Measurements from ENCODE around the gene CFHR3.
A peak's percentile ranks its signal among the peaks of the same experiment; 100 is the strongest.
"Not testable (repeated sequence)": the region's sequence is repeated elsewhere in the genome, so short reads cannot be mapped to it uniquely, and the experiment has no call there.

CFHR3 gene

DNA sequence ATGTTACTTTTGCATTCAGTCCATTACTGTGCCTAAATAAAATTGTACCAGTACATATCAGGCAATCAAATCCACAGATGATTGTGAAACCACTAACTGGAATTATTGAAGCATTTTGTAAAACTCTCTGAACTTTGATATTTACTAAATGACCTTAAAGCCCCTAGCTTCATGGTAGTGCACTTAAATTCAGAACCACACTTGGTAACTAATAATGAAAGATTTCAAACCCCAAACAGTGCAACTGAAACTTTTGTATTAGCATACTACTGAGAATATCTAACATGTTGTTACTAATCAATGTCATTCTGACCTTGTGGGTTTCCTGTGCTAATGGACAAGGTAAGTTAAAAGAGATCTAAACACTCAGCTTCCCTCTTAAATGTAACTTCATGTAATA is at the start of gene CFHR3:
Gene CFHR3 (plus strand): TSS at position 238 of the 400 bp plus-strand sequence. CDS start 47 bp downstream, at position 285.
- no peak for TF ChIP-seq CTCF (IDR thresholded peaks at IDR 0.05; ENCODE audit: borderline replicate concordance, insufficient read depth, low read depth, low read length)
- no peak within 1 kb of the TSS for H3K4me3 ChIP-seq (ENCODE audit: low read depth, low read length)

DNA sequence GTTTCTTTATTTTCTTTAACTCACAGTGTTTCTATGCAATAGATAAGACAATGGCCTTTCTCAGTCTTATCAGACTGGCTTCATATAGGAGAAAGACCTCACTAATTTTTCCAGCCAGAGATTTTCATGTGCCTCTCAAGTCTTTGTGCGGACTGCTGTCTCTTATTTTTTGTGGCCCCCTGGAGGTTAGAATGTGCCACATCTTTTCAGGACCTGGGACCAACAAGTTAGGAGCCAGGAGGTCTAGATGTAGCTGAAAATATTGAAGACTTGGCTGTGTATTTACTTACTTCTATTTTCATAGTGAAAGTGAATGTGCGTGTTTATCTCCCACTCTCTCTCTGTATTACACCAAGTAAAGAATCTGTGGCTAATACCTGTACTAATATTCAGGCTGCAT is 42.1 kb upstream of the CFHR3 start:
- no peak overlapping the region for H3K4me3 ChIP-seq (ENCODE audit: low read depth, low read length)
- no peak for TF ChIP-seq CTCF (IDR thresholded peaks at IDR 0.05; ENCODE audit: borderline replicate concordance, insufficient read depth, low read depth, low read length)

GRCh38 chr1:196733091-196733970 is 41.3 kb upstream of the CFHR3 start:
- TF ChIP-seq CTCF (IDR thresholded peaks at IDR 0.05; ENCODE audit: borderline replicate concordance, insufficient read depth, low read depth, low read length): no peak
- no peak overlapping the region for H3K4me3 ChIP-seq (ENCODE audit: low read depth, low read length)

- no peak for TF ChIP-seq CTCF (IDR thresholded peaks at IDR 0.05; ENCODE audit: borderline replicate concordance, insufficient read depth, low read depth, low read length)
- H3K4me3 ChIP-seq (ENCODE audit: low read depth, low read length): no peak overlapping the region
These were observed 40.6 kb upstream of the CFHR3 start for GRCh38 chr1:196734006-196734405.

DNA sequence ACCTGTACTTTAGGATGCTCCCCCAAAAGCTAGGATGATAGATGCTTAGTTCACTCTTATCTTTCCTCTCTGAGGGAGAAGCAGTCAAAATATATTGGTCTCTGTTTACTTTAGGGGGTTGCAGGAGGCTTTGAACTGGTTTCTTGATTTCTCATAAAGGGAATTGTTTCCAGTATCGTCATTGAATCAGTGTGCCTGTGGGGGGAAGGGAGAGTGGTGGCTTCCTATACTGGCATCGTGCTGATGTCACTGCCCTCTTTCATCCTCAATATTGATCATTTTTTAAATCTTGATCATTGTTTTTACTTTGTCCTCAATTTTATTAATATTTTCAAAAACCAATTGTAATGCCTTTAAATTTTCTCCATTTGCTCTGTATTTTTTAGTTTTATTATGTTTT is 40.2 kb upstream of the CFHR3 start:
- H3K4me3 ChIP-seq (ENCODE audit: low read depth, low read length): no peak overlapping the region
- no peak for TF ChIP-seq CTCF (IDR thresholded peaks at IDR 0.05; ENCODE audit: borderline replicate concordance, insufficient read depth, low read depth, low read length)

DNA sequence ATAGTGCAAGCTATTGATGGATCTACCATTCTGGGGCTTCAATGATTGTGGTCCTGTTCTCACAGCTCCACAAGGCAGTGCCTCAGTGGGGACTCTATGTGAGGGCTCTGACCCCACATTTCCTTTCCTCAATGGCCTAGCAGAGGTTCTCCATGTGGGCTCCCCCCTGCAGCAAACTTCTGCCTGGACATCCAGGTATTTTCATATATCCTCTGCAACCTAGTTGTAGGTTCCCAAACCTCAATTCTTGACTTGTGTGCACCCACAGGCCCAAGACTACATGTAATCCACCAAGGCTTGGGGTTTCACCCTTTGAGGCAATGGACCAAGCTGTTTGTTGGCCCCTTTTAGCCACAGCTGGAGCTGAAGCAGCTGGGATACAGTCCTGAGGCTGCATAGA is 35.9 kb upstream of the CFHR3 start:
- no peak for TF ChIP-seq CTCF (IDR thresholded peaks at IDR 0.05; ENCODE audit: borderline replicate concordance, insufficient read depth, low read depth, low read length)
- no peak overlapping the region for H3K4me3 ChIP-seq (ENCODE audit: low read depth, low read length)

GRCh38 chr1:196743244-196743643 is 31.4 kb upstream of the CFHR3 start:
- TF ChIP-seq CTCF (IDR thresholded peaks at IDR 0.05; ENCODE audit: borderline replicate concordance, insufficient read depth, low read depth, low read length): 0 out of 2 replicates have a peak, but pooled peaks have one; percentile 2

DNA sequence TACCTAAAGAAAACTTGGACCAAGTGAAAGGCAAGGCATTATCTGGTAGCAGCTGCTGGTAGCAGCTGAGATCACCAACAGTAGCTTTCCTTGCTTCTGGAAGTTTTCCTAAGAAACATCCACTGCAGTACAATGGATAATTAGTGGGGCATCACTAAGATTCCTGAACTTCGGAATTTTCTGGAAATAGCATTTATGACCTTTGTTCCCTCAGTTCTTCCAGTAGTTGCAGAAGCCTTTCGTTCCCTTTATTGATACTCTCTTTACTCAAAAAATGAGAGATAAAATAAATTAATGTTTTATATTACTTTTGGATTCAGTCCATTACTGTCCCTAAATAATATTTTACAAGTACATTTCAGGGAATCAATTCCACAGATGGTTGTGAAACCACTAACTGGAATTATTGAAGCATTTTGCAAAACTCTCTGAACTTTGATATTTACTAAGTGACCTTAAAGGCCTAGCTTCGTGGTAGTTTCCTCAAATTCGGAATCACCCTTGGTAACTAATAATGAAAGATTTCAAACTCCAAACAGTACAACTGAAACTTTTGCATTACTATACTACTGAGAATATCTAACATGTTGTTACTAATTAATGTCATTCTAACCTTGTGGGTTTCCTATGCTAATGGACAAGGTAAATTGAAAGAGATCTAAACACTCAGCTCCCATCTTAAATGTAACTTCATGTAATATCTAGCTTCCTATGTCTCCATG is 9.5 kb upstream of the CFHR3 start:
- not testable (repeated sequence) for H3K4me3 ChIP-seq (ENCODE audit: low read depth, low read length)

More at GRCh38 chr1:196743244-196743643, 31.4 kb upstream of the CFHR3 start:
- not testable (repeated sequence) for H3K4me3 ChIP-seq (ENCODE audit: low read depth, low read length)

GRCh38 chr1:196769823-196770222 is 4.8 kb upstream of the CFHR3 start:
- not testable (repeated sequence) for H3K4me3 ChIP-seq (ENCODE audit: low read depth, low read length)
